Activated T-helper 1 cell treated with Interleukin-2 at 50 U/mL for 16 hours (primary cell): Measurements from ENCODE around the gene RAF1.
"Not testable (repeated sequence)": the region's sequence is repeated elsewhere in the genome, so short reads cannot be mapped to it uniquely, and the experiment has no call there.

Experiments
- DNase-seq: peaks from one replicate; pipeline ENCODE4 v3.0.0-alpha.2; 2020; ENCODE audit warnings: low read depth

The RAF1 gene

GRCh38 chr3:12638105-12638504 lies 25.8 kb downstream of the RAF1 start:
- no peak for DNase-seq

GRCh38 chr3:12633108-12633507 lies 30.8 kb downstream of the RAF1 start:
- DNase-seq, result no peak

DNA sequence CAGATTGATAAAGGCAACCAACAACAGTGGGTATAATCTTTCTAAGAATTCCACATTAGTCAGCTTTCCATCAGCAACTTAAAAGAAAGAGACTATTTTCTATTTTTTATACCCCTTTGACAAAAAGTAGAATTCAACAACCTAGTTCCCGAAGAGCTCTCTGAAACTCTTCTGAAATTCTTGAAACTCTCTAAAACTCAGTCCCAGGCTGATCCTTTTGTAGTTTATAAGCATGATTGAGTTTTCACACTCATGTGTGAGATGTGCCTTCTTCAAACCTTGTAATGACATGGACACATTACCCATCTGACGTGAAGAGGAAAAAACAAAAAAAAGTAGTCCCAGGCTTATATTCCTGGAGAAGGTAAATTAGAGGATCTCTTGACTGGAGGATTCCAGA lies 31.4 kb downstream of the RAF1 start:
- DNase-seq, result no peak

DNA sequence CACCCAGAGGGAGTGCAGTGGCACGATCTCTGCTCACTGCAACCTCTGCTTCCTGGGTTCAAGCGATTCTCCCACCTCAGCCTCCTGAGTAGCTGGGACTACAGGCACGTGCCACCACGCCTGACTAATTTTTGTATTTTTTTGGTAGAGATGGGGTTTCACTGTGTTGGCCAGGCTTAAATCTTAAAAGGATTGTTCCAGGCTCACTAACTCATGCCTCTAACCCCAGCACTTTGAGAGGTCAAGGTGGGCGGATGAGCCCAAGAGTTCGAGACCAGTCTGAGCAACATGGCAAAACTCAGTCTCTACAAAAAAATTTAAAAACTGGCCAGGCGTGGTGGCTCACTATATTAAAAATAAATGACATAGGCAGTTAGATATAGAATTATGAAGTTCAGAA lies 33.1 kb downstream of the RAF1 start:
- DNase-seq, result not testable (repeated sequence)

- no peak for DNase-seq
Observed at GRCh38 chr3:12630292-12630691, 33.6 kb downstream of the RAF1 start.

GRCh38 chr3:12629560-12629959 lies 34.4 kb downstream of the RAF1 start:
- DNase-seq, result no peak

DNA sequence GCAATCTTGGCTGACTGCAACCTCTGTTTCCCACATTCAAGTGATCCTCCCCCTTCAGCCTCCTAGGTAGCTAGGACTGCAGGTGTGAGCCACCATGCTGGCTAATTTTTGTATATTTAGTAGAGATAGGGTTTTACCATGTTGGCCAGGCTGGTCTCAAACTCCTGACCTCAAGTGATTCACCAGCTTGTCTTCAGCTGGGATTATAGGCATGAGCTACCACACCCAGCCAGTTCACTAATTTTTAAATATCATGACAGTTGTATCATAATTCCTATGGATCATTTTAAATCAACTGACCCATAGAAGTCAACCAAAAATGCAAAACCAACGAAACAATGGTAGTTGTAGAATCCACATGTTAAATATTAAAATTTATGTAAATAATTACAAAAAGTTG lies 35.1 kb downstream of the RAF1 start:
- DNase-seq, result no peak

GRCh38 chr3:12627370-12627769 lies 36.5 kb downstream of the RAF1 start:
- no peak for DNase-seq

- not testable (repeated sequence) for DNase-seq
Observed at GRCh38 chr3:12624964-12625363, 39.0 kb downstream of the RAF1 start.

DNA sequence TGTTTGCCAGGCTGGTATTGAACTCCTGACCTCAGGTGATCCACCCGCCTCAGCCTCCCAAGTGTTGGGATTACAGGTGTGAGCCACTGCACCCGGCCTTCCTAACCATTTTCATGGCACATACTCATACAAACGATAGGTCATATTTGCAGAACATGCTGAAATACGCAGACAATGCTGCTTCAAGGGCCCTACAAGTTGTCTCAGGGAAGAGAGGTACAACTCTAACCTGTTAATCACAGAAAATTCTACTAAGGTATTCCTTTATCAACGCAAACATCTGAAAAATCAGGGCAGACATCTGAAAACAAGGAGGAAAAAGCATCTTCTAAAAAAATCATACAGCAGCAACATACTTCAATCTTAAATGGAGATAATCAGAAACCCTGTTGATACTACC lies 39.9 kb downstream of the RAF1 start:
- no peak for DNase-seq

DNA sequence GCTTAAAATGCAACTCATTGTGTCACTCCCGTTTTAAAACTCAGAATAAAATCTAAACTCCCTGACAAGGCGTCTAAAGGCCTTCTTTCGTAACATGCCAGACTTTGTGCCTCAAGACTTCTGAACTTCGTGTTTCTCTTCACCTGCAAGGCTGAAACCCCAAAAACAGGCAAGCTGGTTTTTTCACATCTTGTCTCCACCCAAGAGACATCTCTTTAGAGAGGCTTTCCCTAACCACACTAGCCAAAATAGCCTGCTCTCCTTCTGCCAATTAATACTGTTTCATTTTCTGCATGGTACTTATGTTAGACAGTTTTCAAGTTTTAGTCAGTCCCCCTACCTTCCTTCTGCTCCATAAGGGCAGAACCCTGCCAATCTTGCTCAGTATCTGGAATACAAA lies 41.6 kb downstream of the RAF1 start:
- no peak for DNase-seq

DNA sequence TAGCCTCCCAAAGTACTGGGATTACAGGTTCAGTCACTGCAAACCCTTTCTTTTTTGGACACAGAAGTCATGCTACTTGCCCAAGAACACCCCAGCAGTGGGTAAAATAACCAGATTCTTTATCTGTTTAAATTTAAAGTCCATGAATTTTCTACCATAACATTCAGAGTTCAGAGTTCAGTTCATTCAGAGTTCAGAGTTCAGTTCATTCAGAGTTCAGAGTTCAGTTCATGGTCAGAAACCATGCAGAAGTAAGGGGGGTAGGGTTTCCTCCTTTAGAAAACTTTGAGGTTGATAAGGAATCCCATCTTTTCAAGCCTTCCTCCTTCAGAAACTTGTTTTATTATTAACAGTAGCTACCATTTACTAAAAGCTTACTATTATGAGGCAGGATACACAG lies 43.2 kb downstream of the RAF1 start:
- DNase-seq, result no peak

- no peak for DNase-seq
Observed at GRCh38 chr3:12620305-12620704, 43.6 kb downstream of the RAF1 start.

DNA sequence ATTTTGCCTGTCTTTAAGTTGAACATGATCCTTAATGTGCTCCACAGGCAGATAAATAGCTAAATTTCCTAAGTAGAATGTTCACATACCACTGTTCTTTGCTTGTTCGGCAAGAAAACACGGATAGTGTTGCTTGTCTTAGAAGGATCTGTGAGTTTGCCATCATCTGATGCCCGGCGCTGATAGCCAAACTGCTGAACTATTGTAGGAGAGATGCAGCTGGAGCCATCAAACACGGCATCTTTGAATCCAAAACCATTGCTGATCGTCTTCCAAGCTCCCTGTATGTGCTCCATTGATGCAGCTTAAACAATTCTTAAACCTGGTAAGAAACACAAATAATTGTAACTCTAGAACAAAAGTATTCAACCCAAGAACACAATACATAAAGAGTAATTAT lies 45.5 kb downstream of the RAF1 start:
- DNase-seq, result no peak

GRCh38 chr3:12615266-12615665 lies 48.7 kb downstream of the RAF1 start:
- DNase-seq, result no peak

DNA sequence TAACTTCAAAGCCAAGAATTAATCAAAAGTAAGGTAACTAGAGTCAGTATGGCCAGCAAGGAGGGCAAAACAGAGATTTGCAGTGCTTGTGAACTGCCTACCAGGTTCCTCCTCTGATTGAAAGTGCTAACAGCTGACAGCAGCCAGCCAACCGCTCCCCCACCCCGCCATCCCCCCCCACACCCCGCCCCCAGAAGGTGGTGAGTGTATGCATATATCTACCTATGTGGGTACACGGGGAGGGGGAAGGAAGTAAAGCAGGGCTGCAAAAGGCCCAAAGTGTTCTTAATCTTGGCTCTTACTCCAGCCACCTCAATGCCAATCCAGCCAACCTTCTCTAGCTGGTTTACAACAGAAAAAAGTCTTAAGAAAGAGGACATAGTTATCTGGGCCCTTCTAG lies 50.7 kb downstream of the RAF1 start:
- DNase-seq, result no peak

DNA sequence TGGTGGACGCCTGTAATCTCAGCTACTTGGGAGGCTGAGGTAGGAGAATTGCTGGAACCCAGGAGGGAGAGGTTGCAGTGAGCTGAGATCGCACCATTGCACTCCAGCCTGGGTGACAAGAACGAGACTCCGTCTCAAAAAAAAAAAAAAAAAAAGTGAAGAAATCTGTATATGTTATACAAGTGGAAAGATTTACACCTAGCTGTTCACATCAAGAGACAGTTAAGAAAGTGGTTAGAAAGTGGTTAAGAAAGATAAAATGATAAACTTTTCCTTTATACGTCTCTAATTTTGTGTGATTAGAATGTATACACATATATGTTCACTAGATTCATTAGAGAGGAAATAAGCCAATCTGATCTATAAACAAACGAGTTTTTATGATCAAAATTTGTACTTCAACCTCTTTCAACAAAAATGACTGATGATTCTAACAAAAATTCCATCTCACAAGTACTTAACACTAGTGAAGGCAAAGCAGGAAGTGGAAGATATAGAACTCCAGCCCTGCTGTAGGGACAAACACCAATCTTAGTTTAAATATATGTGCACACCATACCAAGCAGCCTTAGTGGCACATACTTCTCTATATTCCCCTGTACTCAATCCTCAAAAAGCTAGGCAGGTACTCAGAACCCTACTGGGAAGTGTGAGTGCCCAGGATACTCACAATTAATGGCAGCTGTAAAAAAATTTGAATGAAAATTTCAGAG lies 51.2 kb downstream of the RAF1 start:
- no peak for DNase-seq

DNA sequence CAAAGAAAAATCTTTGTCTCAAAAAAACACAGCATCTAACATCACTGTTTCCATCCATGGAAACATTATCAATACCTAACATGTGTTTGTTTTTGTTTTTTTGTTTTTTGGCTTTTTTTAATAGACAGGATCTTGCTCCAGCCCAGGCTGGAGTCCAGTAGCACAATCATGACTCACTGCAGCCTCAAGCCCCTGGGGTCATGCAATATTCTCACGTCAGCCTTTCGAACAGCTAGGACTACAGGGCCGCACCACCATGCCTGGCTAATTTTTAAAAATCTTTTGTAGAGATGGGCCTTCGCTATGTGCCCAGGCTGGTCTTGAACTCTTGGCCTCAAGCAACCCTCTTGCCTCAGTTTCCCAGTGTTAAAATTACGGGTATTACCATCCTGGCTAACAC lies 52.8 kb downstream of the RAF1 start:
- no peak for DNase-seq

DNA sequence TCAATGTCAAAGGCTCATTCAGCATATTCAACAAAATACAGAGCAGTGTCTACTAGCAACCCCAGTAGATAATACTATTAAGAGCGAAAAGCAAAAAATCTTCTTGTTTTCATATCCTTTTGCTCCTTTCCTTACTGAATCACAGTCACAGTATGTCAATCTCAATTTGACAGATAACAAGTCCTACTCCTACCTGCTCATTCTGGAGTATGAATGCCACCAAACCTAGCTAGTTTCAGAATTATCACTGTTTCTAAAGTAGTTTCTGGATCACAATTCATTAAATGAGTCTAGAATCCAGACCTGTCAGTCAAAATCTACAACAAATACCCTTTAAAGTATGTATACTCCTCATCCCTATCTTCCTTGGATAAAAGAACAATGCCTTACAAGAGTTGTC lies 55.5 kb downstream of the RAF1 start:
- no peak for DNase-seq

GRCh38 chr3:12603969-12604368 lies 59.9 kb downstream of the RAF1 start:
- no peak for DNase-seq

GRCh38 chr3:12601072-12601471 lies 62.8 kb downstream of the RAF1 start:
- DNase-seq, result no peak

DNA sequence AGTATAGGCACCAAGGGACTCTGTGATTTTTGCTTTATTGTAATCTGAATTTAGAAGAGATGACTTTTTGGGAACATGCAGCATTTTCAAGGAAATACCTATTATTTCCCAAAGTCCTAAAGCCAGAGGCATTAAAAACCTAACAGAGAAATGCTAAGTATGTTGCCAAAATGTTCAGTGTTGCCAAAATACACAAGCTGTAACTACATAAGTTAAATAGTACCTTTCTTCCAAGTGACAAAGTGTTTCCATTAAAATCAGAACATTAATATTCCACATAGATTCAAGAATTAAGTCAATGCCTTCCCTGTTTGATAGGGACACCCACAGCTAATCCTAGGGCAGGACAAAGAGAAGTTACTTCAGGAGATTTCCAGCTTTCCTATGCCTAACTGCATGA lies 65.0 kb downstream of the RAF1 start:
- no peak for DNase-seq

GRCh38 chr3:12593473-12593872 lies 70.4 kb downstream of the RAF1 start:
- DNase-seq, result no peak

DNA sequence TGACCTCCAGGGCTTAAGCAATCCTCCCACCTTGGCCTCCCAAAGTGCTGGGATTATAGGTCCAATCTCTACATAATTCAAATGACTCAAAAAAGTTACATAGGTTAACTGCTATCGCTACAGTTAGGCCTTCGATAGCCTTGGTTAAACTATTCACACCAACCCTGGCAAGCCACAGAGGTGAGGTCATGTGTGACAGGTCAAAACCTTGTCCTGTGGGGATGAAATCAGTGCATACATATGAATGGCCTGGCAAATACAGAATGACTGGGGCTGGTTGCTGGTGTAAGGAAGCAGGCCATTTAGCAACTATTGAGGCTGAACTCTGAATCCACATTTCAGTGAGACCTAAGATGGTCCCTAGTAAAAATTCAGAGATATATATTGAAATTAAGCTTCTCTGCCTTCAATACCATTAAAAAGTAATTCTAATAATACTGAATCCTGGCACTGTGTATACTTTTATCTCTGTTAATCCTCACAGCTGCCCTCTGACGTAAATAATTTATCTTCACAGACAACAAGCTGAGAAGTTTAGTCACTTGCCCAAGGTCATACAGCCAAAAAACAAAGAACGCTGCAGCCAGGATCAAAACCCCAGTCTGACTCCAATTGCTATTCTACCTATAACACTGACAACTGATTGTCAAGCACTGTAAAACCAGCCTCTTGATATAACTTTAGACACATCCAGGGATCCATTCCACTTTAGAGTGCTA lies 71.8 kb downstream of the RAF1 start:
- no peak for DNase-seq
